Jurkat, Clone E6-1 (cell line): ENCODE measurements around the gene ESRRG.

Experiments used
- DNase-seq: peaks from one replicate; pipeline ENCODE4 v3.0.0-alpha.2; 2011; ENCODE audit warnings: low read depth, low spot score
- H3K4me3 ChIP-seq: 2 replicates; pipeline ENCODE4 v1.5.1; 2011; ENCODE audit warnings: mild to moderate bottlenecking, low read length, control low read depth, moderate library complexity

Gene ESRRG

GRCh38 chr1:216476341-216476740 lies 246.9 kb downstream of the ESRRG start:
- no peak for DNase-seq
- no peak overlapping the region for H3K4me3 ChIP-seq

GRCh38 chr1:216475659-216476276 lies 247.5 kb downstream of the ESRRG start:
- DNase-seq: no peak
- H3K4me3 ChIP-seq: no peak overlapping the region

GRCh38 chr1:216466162-216466801 lies 256.9 kb downstream of the ESRRG start:
- H3K4me3 ChIP-seq: no peak overlapping the region
- DNase-seq: no peak

- no peak for DNase-seq
- H3K4me3 ChIP-seq: no peak overlapping the region
These were observed 258.7 kb downstream of the ESRRG start for GRCh38 chr1:216464489-216464888.

GRCh38 chr1:216462066-216462775 lies 261.0 kb downstream of the ESRRG start:
- no peak for DNase-seq
- no peak overlapping the region for H3K4me3 ChIP-seq

GRCh38 chr1:216461466-216461865 lies 261.8 kb downstream of the ESRRG start:
- no peak overlapping the region for H3K4me3 ChIP-seq

GRCh38 chr1:216459651-216460207 lies 263.5 kb downstream of the ESRRG start:
- DNase-seq: no peak

More at GRCh38 chr1:216461466-216461865, 261.8 kb downstream of the ESRRG start:
- DNase-seq: no peak

GRCh38 chr1:216458812-216459211 lies 264.4 kb downstream of the ESRRG start:
- no peak for DNase-seq
- no peak overlapping the region for H3K4me3 ChIP-seq

More at GRCh38 chr1:216459651-216460207, 263.5 kb downstream of the ESRRG start:
- H3K4me3 ChIP-seq: no peak overlapping the region

- no peak overlapping the region for H3K4me3 ChIP-seq
- DNase-seq: no peak
These were observed 265.9 kb downstream of the ESRRG start for GRCh38 chr1:216457356-216457755.

- no peak for DNase-seq
- no peak overlapping the region for H3K4me3 ChIP-seq
These were observed 266.5 kb downstream of the ESRRG start for GRCh38 chr1:216456682-216457081.

- no peak overlapping the region for H3K4me3 ChIP-seq
- DNase-seq: no peak
These were observed 269.5 kb downstream of the ESRRG start for GRCh38 chr1:216453777-216454176.
